Neural cell (in vitro differentiated cells): ENCODE data around the gene RFESD. TPM values are rescaled to one million over a fixed set of nuclear protein-coding genes. Genes with fewer than 3 reads are reported as not detected.

Experiments used
- H2AFZ ChIP-seq: fragments of 200-600, 300-800 bp; sonication (generic), shearing (Covaris generic); 2 replicates; pipeline ENCODE4 v1.6.0; 2014; ENCODE audit warnings: low read depth, mild to moderate bottlenecking, antibody characterized with exemption, low read length, moderate library complexity
- H3F3A ChIP-seq: fragments of 200-600 bp; shearing (Covaris generic); 2 replicates; pipeline ENCODE4 v1.6.1; 2016; ENCODE audit warnings: mild to moderate bottlenecking, moderate library complexity, mixed read lengths, antibody characterized with exemption, low read length; ENCODE audit not compliant: insufficient read depth, poor library complexity, severe bottlenecking
- H3K27ac ChIP-seq: fragments of 200-600, 300-800 bp; sonication (generic), shearing (Covaris generic); 2 replicates; pipeline ENCODE4 v1.5.1; 2014; ENCODE audit warnings: mild to moderate bottlenecking, low read length, moderate library complexity
- H3K27me3 ChIP-seq: fragments of 300-800, 200-600 bp; sonication (generic), shearing (Covaris generic); 2 replicates; pipeline ENCODE4 v1.6.0; 2014; ENCODE audit warnings: mild to moderate bottlenecking, low read depth, low read length, moderate library complexity; ENCODE audit not compliant: insufficient read depth
- H3K36me3 ChIP-seq: fragments of 300-800, 200-600 bp; sonication (generic), shearing (Covaris generic); 2 replicates; pipeline ENCODE4 v1.5.1; 2014; ENCODE audit warnings: mild to moderate bottlenecking, antibody characterized with exemption, low read length, moderate library complexity; ENCODE audit not compliant: insufficient read depth
- H3K4me2 ChIP-seq: fragments of 300-800, 200-600 bp; sonication (generic), shearing (Covaris generic); 2 replicates; pipeline ENCODE4 v1.6.0; 2014; ENCODE audit warnings: mild to moderate bottlenecking, low read length
- H3K4me3 ChIP-seq: fragments of 300-800, 200-600 bp; sonication (generic), shearing (Covaris generic); 2 replicates; pipeline ENCODE4 v1.5.1; 2014; ENCODE audit warnings: mild to moderate bottlenecking, low read length, moderate library complexity
- H3K79me2 ChIP-seq: fragments of 200-600 bp; shearing (Covaris generic); replicated peaks from 2 replicates; pipeline ENCODE4 v1.6.0; 2014; ENCODE audit warnings: mild to moderate bottlenecking, low read length, moderate library complexity; ENCODE audit not compliant: insufficient read depth
- H3K9ac ChIP-seq: fragments of 300-800, 200-600 bp; sonication (generic), shearing (Covaris generic); 2 replicates; pipeline ENCODE4 v1.6.1; 2016; ENCODE audit warnings: mild to moderate bottlenecking, low read length, mixed read lengths
- H3K9me2 ChIP-seq: fragments of 200-600 bp; shearing (Covaris generic); 2 replicates; pipeline ENCODE4 v1.6.1; 2016; ENCODE audit warnings: mild to moderate bottlenecking, low read length, mixed read lengths; ENCODE audit not compliant: insufficient read depth
- H3K9me3 ChIP-seq: fragments of 200-600, 300-800 bp; sonication (generic), shearing (Covaris generic); 2 replicates; pipeline ENCODE4 v1.6.1; 2016; ENCODE audit warnings: mild to moderate bottlenecking, mixed run types, low read length, moderate library complexity, mixed read lengths
- H4K20me1 ChIP-seq: fragments of 200-600 bp; shearing (Covaris generic); 2 replicates; pipeline ENCODE4 v1.6.1; 2016; ENCODE audit warnings: mild to moderate bottlenecking, mixed run types; ENCODE audit not compliant: insufficient read depth
- EP300 ChIP-seq: fragments of 450-650 bp; conservative IDR thresholded peaks from 2 replicates; pipeline ENCODE4 v1.6.1; 2014; ENCODE audit warnings: antibody characterized with exemption, mild to moderate bottlenecking, moderate library complexity; ENCODE audit not compliant: poor library complexity, severe bottlenecking
- EZH2 ChIP-seq: fragments of 200-600, 300-800 bp; shearing (Covaris generic), sonication (generic); IDR thresholded peaks from 2 replicates; pipeline ENCODE4 v1.6.1; 2014; ENCODE audit warnings: antibody characterized with exemption, low read length, borderline replicate concordance, mild to moderate bottlenecking; ENCODE audit not compliant: insufficient read depth, poor library complexity, severe bottlenecking
- MXI1 ChIP-seq: fragments of 450-650 bp; conservative IDR thresholded peaks from 2 replicates; pipeline ENCODE4 v1.6.1; 2014; ENCODE audit warnings: antibody characterized with exemption, mild to moderate bottlenecking; ENCODE audit not compliant: poor library complexity, severe bottlenecking
- POLR2AphosphoS5 ChIP-seq: IDR thresholded peaks from 2 replicates; pipeline ENCODE4 v1.6.1; 2012
- RAD21 ChIP-seq: fragments of 450-650 bp; conservative IDR thresholded peaks from 2 replicates; pipeline ENCODE4 v1.6.1; 2014; ENCODE audit warnings: antibody characterized with exemption, mild to moderate bottlenecking, moderate library complexity
- SMC3 ChIP-seq: fragments of 450-650 bp; conservative IDR thresholded peaks from 2 replicates; pipeline ENCODE4 v1.6.1; 2014; ENCODE audit warnings: antibody characterized with exemption, mild to moderate bottlenecking, moderate library complexity; ENCODE audit not compliant: poor library complexity
- TAF1 ChIP-seq: IDR thresholded peaks from 2 replicates; pipeline ENCODE4 v1.6.1; 2012; ENCODE audit warnings: low read depth
- polyA plus RNA-seq: library from polyadenylated mRNA; depleted of rRNA; stranded (reverse); fragments of >200 nt; gene quantifications from 2 replicates; pipeline ENCODE4 v1.2.3, GENCODE V29; 2014
- TF ChIP-seq, protein P1 (sequence below): IDR thresholded peaks from 2 replicates; pipeline ENCODE4 v1.6.1; 2012; ENCODE audit warnings: borderline replicate concordance
- TF ChIP-seq, protein P2 (sequence below): fragments of 450-650 bp; IDR thresholded peaks from 2 replicates; pipeline ENCODE4 v1.5.1; 2014; ENCODE audit warnings: antibody characterized with exemption, mild to moderate bottlenecking, moderate library complexity; ENCODE audit not compliant: poor library complexity, severe bottlenecking

RFESD gene
- polyA plus RNA-seq, 1 donor from 2014 or later = not detected

DNA sequence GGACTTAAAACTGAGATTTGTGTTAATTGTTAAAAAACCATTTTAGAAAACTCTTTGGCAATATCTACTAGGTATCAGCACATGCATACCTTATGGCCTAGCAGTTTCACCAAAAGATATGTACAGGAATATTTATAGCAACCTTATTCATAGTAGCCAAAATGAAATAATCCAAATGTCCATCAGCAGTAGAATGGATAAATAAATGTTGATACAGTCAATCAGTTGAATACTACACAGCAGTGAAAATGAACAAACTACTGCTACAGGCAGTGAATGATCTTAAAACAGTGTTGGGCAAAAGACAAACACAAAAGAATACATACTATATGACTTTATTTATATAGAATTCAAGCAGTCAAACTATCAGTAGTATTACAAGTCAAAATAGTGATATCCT is 16.4 kb downstream of the RFESD start:
- no peaks in the 10 kb centered on the region for H3K9me2 ChIP-seq
- TF ChIP-seq EZH2 = no peak
- TF ChIP-seq, protein P1, sequence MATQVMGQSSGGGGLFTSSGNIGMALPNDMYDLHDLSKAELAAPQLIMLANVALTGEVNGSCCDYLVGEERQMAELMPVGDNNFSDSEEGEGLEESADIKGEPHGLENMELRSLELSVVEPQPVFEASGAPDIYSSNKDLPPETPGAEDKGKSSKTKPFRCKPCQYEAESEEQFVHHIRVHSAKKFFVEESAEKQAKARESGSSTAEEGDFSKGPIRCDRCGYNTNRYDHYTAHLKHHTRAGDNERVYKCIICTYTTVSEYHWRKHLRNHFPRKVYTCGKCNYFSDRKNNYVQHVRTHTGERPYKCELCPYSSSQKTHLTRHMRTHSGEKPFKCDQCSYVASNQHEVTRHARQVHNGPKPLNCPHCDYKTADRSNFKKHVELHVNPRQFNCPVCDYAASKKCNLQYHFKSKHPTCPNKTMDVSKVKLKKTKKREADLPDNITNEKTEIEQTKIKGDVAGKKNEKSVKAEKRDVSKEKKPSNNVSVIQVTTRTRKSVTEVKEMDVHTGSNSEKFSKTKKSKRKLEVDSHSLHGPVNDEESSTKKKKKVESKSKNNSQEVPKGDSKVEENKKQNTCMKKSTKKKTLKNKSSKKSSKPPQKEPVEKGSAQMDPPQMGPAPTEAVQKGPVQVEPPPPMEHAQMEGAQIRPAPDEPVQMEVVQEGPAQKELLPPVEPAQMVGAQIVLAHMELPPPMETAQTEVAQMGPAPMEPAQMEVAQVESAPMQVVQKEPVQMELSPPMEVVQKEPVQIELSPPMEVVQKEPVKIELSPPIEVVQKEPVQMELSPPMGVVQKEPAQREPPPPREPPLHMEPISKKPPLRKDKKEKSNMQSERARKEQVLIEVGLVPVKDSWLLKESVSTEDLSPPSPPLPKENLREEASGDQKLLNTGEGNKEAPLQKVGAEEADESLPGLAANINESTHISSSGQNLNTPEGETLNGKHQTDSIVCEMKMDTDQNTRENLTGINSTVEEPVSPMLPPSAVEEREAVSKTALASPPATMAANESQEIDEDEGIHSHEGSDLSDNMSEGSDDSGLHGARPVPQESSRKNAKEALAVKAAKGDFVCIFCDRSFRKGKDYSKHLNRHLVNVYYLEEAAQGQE = no peak
- TF ChIP-seq RAD21 = no peak
- no peak for TF ChIP-seq TAF1
- no peak for TF ChIP-seq SMC3
- TF ChIP-seq, protein P2, sequence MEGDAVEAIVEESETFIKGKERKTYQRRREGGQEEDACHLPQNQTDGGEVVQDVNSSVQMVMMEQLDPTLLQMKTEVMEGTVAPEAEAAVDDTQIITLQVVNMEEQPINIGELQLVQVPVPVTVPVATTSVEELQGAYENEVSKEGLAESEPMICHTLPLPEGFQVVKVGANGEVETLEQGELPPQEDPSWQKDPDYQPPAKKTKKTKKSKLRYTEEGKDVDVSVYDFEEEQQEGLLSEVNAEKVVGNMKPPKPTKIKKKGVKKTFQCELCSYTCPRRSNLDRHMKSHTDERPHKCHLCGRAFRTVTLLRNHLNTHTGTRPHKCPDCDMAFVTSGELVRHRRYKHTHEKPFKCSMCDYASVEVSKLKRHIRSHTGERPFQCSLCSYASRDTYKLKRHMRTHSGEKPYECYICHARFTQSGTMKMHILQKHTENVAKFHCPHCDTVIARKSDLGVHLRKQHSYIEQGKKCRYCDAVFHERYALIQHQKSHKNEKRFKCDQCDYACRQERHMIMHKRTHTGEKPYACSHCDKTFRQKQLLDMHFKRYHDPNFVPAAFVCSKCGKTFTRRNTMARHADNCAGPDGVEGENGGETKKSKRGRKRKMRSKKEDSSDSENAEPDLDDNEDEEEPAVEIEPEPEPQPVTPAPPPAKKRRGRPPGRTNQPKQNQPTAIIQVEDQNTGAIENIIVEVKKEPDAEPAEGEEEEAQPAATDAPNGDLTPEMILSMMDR = no peak
- no peak for TF ChIP-seq MXI1
- no peak for TF ChIP-seq EP300
- no peak for TF ChIP-seq POLR2AphosphoS5
- H3K9me3 ChIP-seq = no peaks in the 10 kb centered on the region
- no peaks in the 10 kb centered on the region for H3K27me3 ChIP-seq
- H3K4me3 ChIP-seq = no peak overlapping the region
- no peaks in the 10 kb centered on the region for H3F3A ChIP-seq
- H4K20me1 ChIP-seq = no peaks in the 10 kb centered on the region
- no peak overlapping the region for H3K9ac ChIP-seq
- H2AFZ ChIP-seq = no peak overlapping the region
- H3K36me3 ChIP-seq = no peaks in the 10 kb centered on the region
- H3K4me2 ChIP-seq = no peak overlapping the region
- no peaks in the 10 kb centered on the region for H3K79me2 ChIP-seq
- H3K27ac ChIP-seq = no peak overlapping the region

DNA sequence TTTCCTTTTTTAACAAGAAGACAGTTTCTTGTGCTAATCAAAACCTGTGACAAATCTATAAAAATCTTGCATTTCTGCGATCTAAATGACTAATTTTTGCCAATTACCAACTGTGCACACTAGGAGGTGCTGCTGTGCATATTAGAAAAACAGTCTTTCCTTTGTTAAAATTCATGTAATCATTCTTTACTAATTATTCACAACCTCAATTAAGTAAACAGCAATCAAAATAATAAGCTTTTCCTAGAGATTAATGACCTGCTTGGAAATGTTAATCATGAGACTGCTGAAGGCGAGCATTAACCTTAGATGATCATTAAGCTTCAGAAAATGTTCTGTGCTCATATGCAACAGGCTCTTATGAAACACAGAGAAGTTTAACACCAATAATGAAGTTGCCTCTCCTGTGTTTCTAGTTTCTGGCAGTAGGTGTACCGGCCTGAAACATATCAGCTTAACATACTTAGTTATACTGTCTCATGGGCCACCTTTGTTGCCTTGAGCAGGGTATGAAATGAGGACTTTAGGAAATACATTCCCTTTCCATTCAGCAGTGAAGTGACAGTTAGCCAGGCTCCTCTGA is 17.7 kb downstream of the RFESD start:
- Histone ChIP-seq H3K79me2 (no peaks in the 10 kb centered on the region), H3K36me3 (no peaks in the 10 kb centered on the region), H4K20me1 (no peaks in the 10 kb centered on the region), H3K27ac (no peak overlapping the region), H3K4me3 (no peak overlapping the region), H3K9me3 (no peaks in the 10 kb centered on the region), H3K9me2 (no peaks in the 10 kb centered on the region), H3K9ac (no peak overlapping the region), H3F3A (no peaks in the 10 kb centered on the region), H3K27me3 (no peaks in the 10 kb centered on the region), H3K4me2 (no peak overlapping the region), H2AFZ (no peak overlapping the region)
- no peak for TF ChIP-seq POLR2AphosphoS5
- no peak for TF ChIP-seq MXI1
- TF ChIP-seq SMC3 = peak; percentile 45
- no peak for TF ChIP-seq TAF1
- TF ChIP-seq, protein P2 = peak; percentile 64
- no peak for TF ChIP-seq EZH2
- TF ChIP-seq, protein P1 = no peak
- peak; percentile 48 for TF ChIP-seq RAD21
- TF ChIP-seq EP300 = no peak
